GM12878 (cell line): ENCODE data around the gene CNMD. TPM values are rescaled to one million over a fixed set of nuclear protein-coding genes. Genes with fewer than 3 reads are reported as not detected.

Source experiments
- ATAC-seq: fragments of 200-7000 bp; cut with Tn5 transposase; 3 replicates; pipeline ENCODE4 v1.9.1; 2020; ENCODE audit warnings: mild to moderate bottlenecking, moderate library complexity
- BruUV-seq: library from RNA; stranded (reverse); fragments of 400-500 nt; replicated peaks from 2 replicates; lab custom pipeline; 2021; lab: Mats Ljungman, UMichigan
- CTCF ChIA-PET: fragments of 300-600 bp; sonication (Branson Sonifier 250); formaldehyde crosslinking; extraction: SDS; loops from one replicate; lab custom pipeline; 2021; ENCODE audit warnings: inconsistent platforms; lab: Yijun Ruan, JAX
- POLR2A ChIA-PET: fragments of 350-600 bp; formaldehyde crosslinking; extraction: SDS; loops from one replicate; lab custom pipeline; 2021; ENCODE audit warnings: inconsistent platforms; lab: Charles Lee
- RAD21 ChIA-PET: fragments of 300-600 bp; sonication (Branson Sonifier 250); formaldehyde crosslinking; loops from one replicate; lab custom pipeline; 2023; ENCODE audit warnings: antibody characterized with exemption; ENCODE audit not compliant: unreplicated experiment; lab: Charles Lee
- SMC1A ChIA-PET: fragments of 300-600 bp; sonication (Branson Sonifier 250); formaldehyde crosslinking; loops from one replicate; lab custom pipeline; 2023; ENCODE audit not compliant: unreplicated experiment, uncharacterized antibody; lab: Charles Lee
- DNase-seq: peaks from one replicate; pipeline ENCODE4 v3.0.0-alpha.2; 2011; ENCODE audit warnings: low read depth, low spot score
- FAIRE-seq: peaks from 3 replicates; lab custom pipeline; 2011; peaks lifted over from hg19 to GRCh38; lab: Jason Lieb, UNC
- H2AFZ ChIP-seq: 2 replicates; pipeline ENCODE4 v1.6.0; 2011; ENCODE audit warnings: low read depth, low read length, control low read depth; ENCODE audit not compliant: control insufficient read depth
- H3K27ac ChIP-seq: 2 replicates; pipeline ENCODE4 v1.5.1; 2011; ENCODE audit warnings: control low read depth; ENCODE audit not compliant: control insufficient read depth, insufficient read depth
- H3K27me3 ChIP-seq, 2 experiments: replicated peaks in 1 of 2; 2 replicates each; pipeline versions ENCODE4 v1.6.0 to v1.6.1; 2011; ENCODE audit warnings: low read length in 1 of 2; ENCODE audit not compliant: control insufficient read depth in 2 of 2, insufficient read depth in 2 of 2
- H3K36me3 ChIP-seq, 2 experiments: 2 replicates each; pipeline ENCODE4 v1.5.1; 2011; ENCODE audit warnings: low read length in 1 of 2; ENCODE audit not compliant: control insufficient read depth in 2 of 2, insufficient read depth in 2 of 2
- H3K4me1 ChIP-seq: 2 replicates; pipeline ENCODE4 v1.6.1; 2011; ENCODE audit warnings: mild to moderate bottlenecking, low read length, moderate library complexity, mixed read lengths; ENCODE audit not compliant: control insufficient read depth, insufficient read depth
- H3K4me2 ChIP-seq: 2 replicates; pipeline ENCODE4 v1.6.0; 2011; ENCODE audit warnings: control low read depth; ENCODE audit not compliant: control insufficient read depth, insufficient read depth
- H3K4me3 ChIP-seq: fragments of 200-600 bp; sonication (generic); 2 replicates; pipeline ENCODE4 v1.5.1; 2016
- H3K79me2 ChIP-seq: 2 replicates; pipeline ENCODE4 v1.6.0; 2011; ENCODE audit warnings: low read length; ENCODE audit not compliant: control insufficient read depth, insufficient read depth
- H3K9ac ChIP-seq: 2 replicates; pipeline ENCODE4 v1.8.0; 2011; ENCODE audit warnings: low read length, control low read depth, mixed read lengths; ENCODE audit not compliant: control insufficient read depth, insufficient read depth
- H3K9me3 ChIP-seq: replicated peaks from 3 replicates; pipeline ENCODE4 v1.5.1; 2011; ENCODE audit warnings: mild to moderate bottlenecking, low read length; ENCODE audit not compliant: control insufficient read depth, insufficient read depth
- H4K20me1 ChIP-seq: 2 replicates; pipeline ENCODE4 v1.6.0; 2011; ENCODE audit not compliant: control insufficient read depth, insufficient read depth
- ATF3 ChIP-seq: IDR thresholded peaks from 2 replicates; pipeline ENCODE4 v1.6.1; 2011; ENCODE audit warnings: low read depth, mild to moderate bottlenecking, low read length, moderate library complexity, borderline replicate concordance; ENCODE audit errors: extremely low read depth
- ATF7 ChIP-seq: fragments of 450-650 bp; IDR thresholded peaks from 2 replicates; pipeline ENCODE4 v1.6.1; 2016; ENCODE audit warnings: low read depth, mild to moderate bottlenecking
- CEBPB ChIP-seq, 2 experiments: fragments of 150-350 bp in 1 of 2; IDR thresholded peaks; 2 replicates each; pipeline ENCODE4 v1.6.1; 2012 to 2014; ENCODE audit warnings: low read depth in 2 of 2, low read length in 2 of 2, borderline replicate concordance in 1 of 2, inconsistent platforms in 1 of 2
- FOXK2 ChIP-seq: fragments of 450-650 bp; IDR thresholded peaks from 2 replicates; pipeline ENCODE4 v1.6.1; 2017; ENCODE audit warnings: mild to moderate bottlenecking, moderate library complexity
- KDM1A ChIP-seq: fragments of 200-600 bp; sonication (generic); IDR thresholded peaks from 2 replicates; pipeline ENCODE4 v1.6.1; 2016; ENCODE audit warnings: borderline replicate concordance
- NBN ChIP-seq: fragments of 450-650 bp; IDR thresholded peaks from 2 replicates; pipeline ENCODE4 v1.6.1; 2016
- POLR2AphosphoS2 ChIP-seq: IDR thresholded peaks from 2 replicates; pipeline ENCODE4 v1.6.1; 2011; ENCODE audit warnings: low read depth, mild to moderate bottlenecking, low read length, improper control_type of control experiment, moderate library complexity
- POLR2AphosphoS5 ChIP-seq: IDR thresholded peaks from 2 replicates; pipeline ENCODE4 v1.6.1; 2011; ENCODE audit warnings: mild to moderate bottlenecking, low read length, inconsistent platforms
- RBBP5 ChIP-seq: fragments of 200-600 bp; sonication (generic); conservative IDR thresholded peaks from 2 replicates; pipeline ENCODE4 v1.6.1; 2016
- SREBF2 ChIP-seq: IDR thresholded peaks from 2 replicates; pipeline ENCODE4 v1.6.1; 2012; ENCODE audit warnings: mild to moderate bottlenecking, low read length
- TBL1XR1 ChIP-seq: IDR thresholded peaks from 2 replicates; pipeline ENCODE4 v1.6.1; 2012; ENCODE audit warnings: low read depth, low read length, improper control_type of control experiment
- TCF3 ChIP-seq: IDR thresholded peaks from 2 replicates; pipeline ENCODE4 v1.6.1; 2012; ENCODE audit warnings: low read depth, mild to moderate bottlenecking, low read length, borderline replicate concordance; ENCODE audit not compliant: insufficient read depth
- YBX1 ChIP-seq: fragments of 450-650 bp; IDR thresholded peaks from 2 replicates; pipeline ENCODE4 v1.6.1; 2016; ENCODE audit warnings: antibody characterized with exemption
- ZBTB33 ChIP-seq: fragments of 450-650 bp; IDR thresholded peaks from 2 replicates; pipeline ENCODE4 v1.6.1; 2017; ENCODE audit warnings: mild to moderate bottlenecking
- ZNF592 ChIP-seq: fragments of 450-650 bp; IDR thresholded peaks from 2 replicates; pipeline ENCODE4 v1.6.1; 2017; ENCODE audit warnings: mild to moderate bottlenecking, moderate library complexity
- WGBS: methylation state at CpG from one replicate; pipeline ENCODE4 v1.1.6; 2016; ENCODE audit warnings: low lambda C conversion rate; ENCODE audit not compliant: insufficient replicate concordance, insufficient coverage; ENCODE audit errors: missing lambda C conversion rate; 5-methylcytosine and 5-hydroxymethylcytosine counted together
- in situ Hi-C: fragments of 300-500 bp; cut with MboI; formaldehyde crosslinking; loops from 9 replicates; pipeline ENCODE4 v1.14.3; 2018; ENCODE audit warnings: mixed read lengths
- intact Hi-C: fragments of 100-400 bp; cut with micrococcal nuclease; formaldehyde crosslinking; loops from one replicate; pipeline ENCODE4 v1.14.2; 2022; ENCODE audit not compliant: unreplicated experiment
- polyA plus RNA-seq, 11 experiments: library from polyadenylated mRNA; depleted of rRNA in 4 of 11; unstranded in 6 of 11; stranded (reverse) in 5 of 11; fragments of >200 nt; fragmentation: Nextera tagmentation in 4 of 11; fragmentation: Illumina TruSeq in 1 of 11; extraction: Ambion mirVana in 4 of 11; extraction: Trizol in 1 of 11; gene quantifications; 1 replicate in 1 of 11; 2 replicates in 10 of 11; pipeline versions ENCODE4 v1.2.1 to v1.2.3, GENCODE V29; 2011 to 2016; ENCODE audit warnings: inconsistent platforms in 2 of 11, missing spikeins in 2 of 11, low read depth in 1 of 11
- total RNA-seq, 4 experiments: library from RNA; depleted of rRNA in 3 of 4; stranded (reverse); fragments of >200 nt in 3 of 4; fragmentation: Illumina TruSeq in 1 of 4; extraction: Trizol in 1 of 4; gene quantifications; 2 replicates each; pipeline versions ENCODE4 v1.2.1 to v1.2.3, GENCODE V29; 2013 to 2021

CNMD gene
- total and polyA plus RNA-seq, 10 of the 15 experiments (the other 5 are each of a cell fraction or from before 2014, with no cell fraction given), result 0.31 to 1.6 (median 0.73) TPM

GRCh38 chr13:52782471-52783448 lies 43.1 kb upstream of the CNMD start (continued):
- no peak for TF ChIP-seq POLR2AphosphoS2
- TF ChIP-seq TCF3, result no peak

GRCh38 chr13:52780611-52781010 lies 41.0 kb upstream of the CNMD start:
- CTCF ChIA-PET, result interaction anchor here (0.9 to 2.4 kb wide), 4 partner anchors 28 to 128 kb away, joined by 3 to 14 read pairs (median 4); partner anchors contain the start of gene SUGT1
- no peaks in the 10 kb centered on the region for H3K79me2 ChIP-seq
- WGBS, result 13% methylated on average over 2 of the region's 2 CpGs
- H3K9me3 ChIP-seq, result no peaks in the 10 kb centered on the region
- in situ Hi-C loops (no loop called here), intact Hi-C loops (no loop called here)
- peaks cover 0 to 5% of the 10 kb centered on the region in 2 experiments; a peak in 1 of 4 replicates for H3K27me3 ChIP-seq
- SMC1A ChIA-PET, result interaction anchor here (0.8 to 3.2 kb wide), 9 partner anchors 10 to 128 kb away, joined by 3 to 15 read pairs (median 5); partner anchors contain the start of gene SUGT1
- POLR2A ChIA-PET, result interaction anchor here (1.1 to 1.4 kb wide), 2 partner anchors 10 to 44 kb away, joined by 3 to 5 read pairs; no protein-coding TSS in a partner anchor
- DNase-seq, result no peak
- ATAC-seq, result no peak
- no peak overlapping the region for H2AFZ ChIP-seq
- H3K27ac ChIP-seq, result no peak overlapping the region
- no peak overlapping the region for H3K4me3 ChIP-seq
- H3K9ac ChIP-seq, result no peak overlapping the region
- no peak for FAIRE-seq
- H3K36me3 ChIP-seq, result no peaks in the 10 kb centered on the region
- H3K4me2 ChIP-seq, result no peak overlapping the region
- H4K20me1 ChIP-seq, result no peaks in the 10 kb centered on the region
- no peaks in the 10 kb centered on the region for H3K4me1 ChIP-seq
- RAD21 ChIA-PET, result interaction anchor here (1.4 to 3.8 kb wide), 4 partner anchors 28 to 55 kb away, joined by 9 to 16 read pairs (median 11); no protein-coding TSS in a partner anchor
- no TSS peak for BruUV-seq
- TF ChIP-seq CEBPB (IDR thresholded peaks at IDR 0.05; ENCODE audit: borderline replicate concordance in 1 of 2, low read depth in 2 of 2, low read length in 2 of 2) (no peak), ZNF592 (no peak), YBX1 (no peak), RBBP5 (no peak), ATF7 (no peak), ATF3 (no peak), FOXK2 (no peak), SREBF2 (no peak), NBN (no peak), ZBTB33 (no peak), KDM1A (no peak), POLR2AphosphoS5 (no peak), TBL1XR1 (no peak)
